Esophagus squamous epithelium (tissue), 4 donors: ENCODE measurements around the gene NEK5.

Experiments
- CTCF ChIP-seq, 6 experiments: fragments of 450-650 bp in 4 of 6; fragments of 200-600 bp in 2 of 6; sonication (generic) in 2 of 6; IDR thresholded peaks; one replicate each; pipeline ENCODE4 v1.5.1; 2016 to 2019; ENCODE audit warnings: antibody characterized with exemption in 6 of 6, mild to moderate bottlenecking in 4 of 6, moderate library complexity in 4 of 6
- POLR2A ChIP-seq, 4 donors: fragments of 450-650 bp; IDR thresholded peaks; one replicate each; pipeline ENCODE4 v1.6.1; 2017; ENCODE audit warnings: antibody characterized with exemption in 4 of 4, mild to moderate bottlenecking in 4 of 4, moderate library complexity in 3 of 4

GRCh38 chr13:52005841-52006522 lies 122.9 kb downstream of the NEK5 start:
- TF ChIP-seq CTCF (IDR thresholded peaks at IDR 0.05) (no peak), POLR2A (IDR thresholded peaks at IDR 0.05) (no peak)
